ENCODE results near the gene HIVEP3. TPM values are rescaled to one million over a fixed set of nuclear protein-coding genes. Genes with fewer than 3 reads are reported as not detected.

The HIVEP3 gene
- total RNA-seq, 1 experiment from 2014 or later = 3.1 TPM

DNA sequence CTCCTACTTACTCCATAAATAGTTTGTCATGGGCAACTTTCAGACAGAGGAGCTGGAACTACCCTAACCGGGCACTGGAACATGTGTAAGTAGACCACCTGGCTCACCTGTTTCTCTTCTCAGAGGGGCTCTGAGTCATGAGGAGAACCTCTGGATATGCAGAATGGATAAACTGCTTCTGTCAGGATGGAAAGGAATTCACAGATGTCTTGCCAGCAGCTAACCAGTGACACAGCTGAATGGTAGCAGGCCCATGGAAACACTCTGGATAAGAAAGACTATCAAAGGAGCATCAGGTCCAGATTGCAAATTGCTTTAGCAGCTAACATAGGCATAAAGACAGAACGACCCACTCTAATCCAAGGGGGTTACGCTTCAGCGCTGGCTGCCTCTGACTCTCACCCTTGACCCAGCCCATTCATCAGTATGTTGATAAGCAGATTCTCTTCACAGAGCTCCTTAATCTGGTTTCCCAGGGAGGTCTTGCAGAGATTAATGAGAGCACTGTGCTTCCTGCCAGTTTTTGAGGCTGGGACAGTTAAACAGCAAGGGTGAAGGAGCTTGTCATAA is 54.2 kb downstream of the HIVEP3 start:
- Histone ChIP-seq H3K4me3 (ENCODE audit: low read depth, low read length, poor library complexity, severe bottlenecking) (no peak overlapping the region), H3K27ac (ENCODE audit: low read depth, low read length, poor library complexity, severe bottlenecking) (no peak overlapping the region), H3K4me1 (ENCODE audit: insufficient read depth, low read length, poor library complexity, severe bottlenecking) (peaks cover 16% of the 10 kb centered on the region), H3K9me3 (ENCODE audit: low read depth, low read length, poor library complexity, severe bottlenecking) (no peaks in the 10 kb centered on the region), H3K27me3 (replicated peaks; ENCODE audit: insufficient read depth, low read depth, low read length, poor library complexity) (no peaks in the 10 kb centered on the region), H3K36me3 (ENCODE audit: insufficient read depth, low read length, poor library complexity, severe bottlenecking) (no peaks in the 10 kb centered on the region)
- ChIA-PET POLR2A (ENCODE audit: low non-redundant PET) (no interaction called here), CTCF (no interaction called here)
- no peak for TF ChIP-seq EZH2 (IDR thresholded peaks at IDR 0.05; ENCODE audit: borderline replicate concordance, low read depth, low read length, poor library complexity, severe bottlenecking)
- TF ChIP-seq, protein P1, sequence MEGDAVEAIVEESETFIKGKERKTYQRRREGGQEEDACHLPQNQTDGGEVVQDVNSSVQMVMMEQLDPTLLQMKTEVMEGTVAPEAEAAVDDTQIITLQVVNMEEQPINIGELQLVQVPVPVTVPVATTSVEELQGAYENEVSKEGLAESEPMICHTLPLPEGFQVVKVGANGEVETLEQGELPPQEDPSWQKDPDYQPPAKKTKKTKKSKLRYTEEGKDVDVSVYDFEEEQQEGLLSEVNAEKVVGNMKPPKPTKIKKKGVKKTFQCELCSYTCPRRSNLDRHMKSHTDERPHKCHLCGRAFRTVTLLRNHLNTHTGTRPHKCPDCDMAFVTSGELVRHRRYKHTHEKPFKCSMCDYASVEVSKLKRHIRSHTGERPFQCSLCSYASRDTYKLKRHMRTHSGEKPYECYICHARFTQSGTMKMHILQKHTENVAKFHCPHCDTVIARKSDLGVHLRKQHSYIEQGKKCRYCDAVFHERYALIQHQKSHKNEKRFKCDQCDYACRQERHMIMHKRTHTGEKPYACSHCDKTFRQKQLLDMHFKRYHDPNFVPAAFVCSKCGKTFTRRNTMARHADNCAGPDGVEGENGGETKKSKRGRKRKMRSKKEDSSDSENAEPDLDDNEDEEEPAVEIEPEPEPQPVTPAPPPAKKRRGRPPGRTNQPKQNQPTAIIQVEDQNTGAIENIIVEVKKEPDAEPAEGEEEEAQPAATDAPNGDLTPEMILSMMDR (conservative IDR thresholded peaks at IDR 0.05; ENCODE audit: low read depth, low read length) = no peak
- BruUV-seq (replicated peaks) = no TSS peak
- DNase-seq (ENCODE audit: low spot score) = no peak
- intact Hi-C loops (cut with micrococcal nuclease; ENCODE audit: unreplicated experiment) = no loop called here

DNA sequence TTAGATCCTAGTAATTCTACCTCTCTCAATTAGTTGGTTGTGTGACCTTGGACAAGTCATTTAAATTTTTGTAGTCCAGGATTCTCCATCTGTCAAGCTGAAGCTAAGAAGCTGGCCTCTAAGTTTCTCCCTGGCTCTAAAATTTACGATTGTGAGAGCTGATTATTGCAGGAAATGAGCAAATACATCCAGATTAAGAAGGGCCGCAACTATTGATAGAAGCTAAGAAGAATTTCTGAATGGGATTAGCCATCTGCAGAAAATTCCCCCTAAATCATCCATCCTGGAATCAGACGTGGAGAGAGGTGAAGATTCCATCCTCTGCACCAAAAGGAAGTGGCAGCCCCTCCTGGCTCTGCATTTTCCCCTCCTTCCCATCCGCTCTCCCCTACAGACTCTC is 55.0 kb downstream of the HIVEP3 start:
- TF ChIP-seq, protein P1 (conservative IDR thresholded peaks at IDR 0.05; ENCODE audit: low read depth, low read length) = no peak
- TF ChIP-seq EZH2 (IDR thresholded peaks at IDR 0.05; ENCODE audit: borderline replicate concordance, low read depth, low read length, poor library complexity, severe bottlenecking) = no peak
- Histone ChIP-seq H3K36me3 (ENCODE audit: insufficient read depth, low read length, poor library complexity, severe bottlenecking) (no peaks in the 10 kb centered on the region), H3K9me3 (ENCODE audit: low read depth, low read length, poor library complexity, severe bottlenecking) (no peaks in the 10 kb centered on the region), H3K4me3 (ENCODE audit: low read depth, low read length, poor library complexity, severe bottlenecking) (no peak overlapping the region), H3K4me1 (ENCODE audit: insufficient read depth, low read length, poor library complexity, severe bottlenecking) (peaks cover 16% of the 10 kb centered on the region), H3K27me3 (replicated peaks; ENCODE audit: insufficient read depth, low read depth, low read length, poor library complexity) (no peaks in the 10 kb centered on the region), H3K27ac (ENCODE audit: low read depth, low read length, poor library complexity, severe bottlenecking) (no peak overlapping the region)
- ChIA-PET CTCF (no interaction called here), POLR2A (ENCODE audit: low non-redundant PET) (no interaction called here)
- DNase-seq (ENCODE audit: low spot score) = no peak
- BruUV-seq (replicated peaks) = no TSS peak
- intact Hi-C loops (cut with micrococcal nuclease; ENCODE audit: unreplicated experiment) = no loop called here

DNA sequence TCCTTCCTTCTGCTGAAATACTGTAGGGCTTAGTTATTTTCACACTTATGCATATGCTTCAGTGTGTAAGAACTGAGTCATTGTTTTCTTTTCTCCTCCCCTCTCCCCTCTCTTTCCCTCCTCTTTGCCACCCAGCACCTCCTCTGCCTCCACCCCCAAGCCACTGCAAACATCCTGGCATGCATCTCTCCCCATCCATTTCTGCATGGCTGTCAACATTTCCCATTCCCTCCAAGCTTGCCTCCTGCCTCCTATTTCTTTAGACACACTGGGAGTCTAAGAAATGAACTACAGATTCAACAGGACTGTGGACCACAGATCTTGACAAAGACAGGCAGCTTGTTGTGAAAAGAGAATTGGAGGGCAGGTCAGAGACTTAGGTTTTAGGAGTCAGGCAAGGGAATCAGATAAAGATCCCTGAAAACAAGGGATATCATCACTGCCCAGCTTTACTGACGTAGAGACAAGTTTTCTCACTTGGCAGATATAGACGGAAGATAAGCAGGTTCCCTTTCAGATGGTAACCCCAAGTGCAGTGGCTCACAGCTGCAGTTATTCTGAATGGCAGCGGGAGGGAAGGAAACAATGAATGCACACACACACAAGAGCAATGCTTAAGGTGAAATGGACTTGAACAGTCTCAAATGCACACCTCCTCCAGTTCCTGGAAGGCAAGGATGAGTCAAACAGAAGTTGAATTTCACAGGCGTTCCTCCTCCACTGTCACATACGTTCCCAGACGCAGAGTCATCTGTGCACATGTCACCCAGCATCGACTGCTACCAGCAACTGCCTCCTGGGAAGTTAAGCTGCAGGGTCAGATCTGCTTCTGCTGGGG is 56.1 kb downstream of the HIVEP3 start:
- DNase-seq (ENCODE audit: low spot score) = peak; percentile 33
- Histone ChIP-seq H3K27ac (ENCODE audit: low read depth, low read length, poor library complexity, severe bottlenecking) (no peak overlapping the region), H3K36me3 (ENCODE audit: insufficient read depth, low read length, poor library complexity, severe bottlenecking) (no peaks in the 10 kb centered on the region), H3K27me3 (replicated peaks; ENCODE audit: insufficient read depth, low read depth, low read length, poor library complexity) (no peaks in the 10 kb centered on the region), H3K9me3 (ENCODE audit: low read depth, low read length, poor library complexity, severe bottlenecking) (no peaks in the 10 kb centered on the region), H3K4me1 (ENCODE audit: insufficient read depth, low read length, poor library complexity, severe bottlenecking) (peaks cover 16% of the 10 kb centered on the region), H3K4me3 (ENCODE audit: low read depth, low read length, poor library complexity, severe bottlenecking) (no peak overlapping the region)
- ChIA-PET CTCF (interaction anchor here (0.7 kb wide), 1 partner anchor 285 kb away, joined by 3 read pairs; no protein-coding TSS in a partner anchor), POLR2A (ENCODE audit: low non-redundant PET) (no interaction called here)
- TF ChIP-seq EZH2 (IDR thresholded peaks at IDR 0.05; ENCODE audit: borderline replicate concordance, low read depth, low read length, poor library complexity, severe bottlenecking) = no peak
- TF ChIP-seq, protein P1 (conservative IDR thresholded peaks at IDR 0.05; ENCODE audit: low read depth, low read length) = no peak
- intact Hi-C loops (cut with micrococcal nuclease; ENCODE audit: unreplicated experiment) = no loop called here
- BruUV-seq (replicated peaks) = no TSS peak
